ENCODE data around the gene CHST11.
"Not testable (repeated sequence)": the region's sequence is repeated elsewhere in the genome, so short reads cannot be mapped to it uniquely, and the experiment has no call there.

Gene CHST11

DNA sequence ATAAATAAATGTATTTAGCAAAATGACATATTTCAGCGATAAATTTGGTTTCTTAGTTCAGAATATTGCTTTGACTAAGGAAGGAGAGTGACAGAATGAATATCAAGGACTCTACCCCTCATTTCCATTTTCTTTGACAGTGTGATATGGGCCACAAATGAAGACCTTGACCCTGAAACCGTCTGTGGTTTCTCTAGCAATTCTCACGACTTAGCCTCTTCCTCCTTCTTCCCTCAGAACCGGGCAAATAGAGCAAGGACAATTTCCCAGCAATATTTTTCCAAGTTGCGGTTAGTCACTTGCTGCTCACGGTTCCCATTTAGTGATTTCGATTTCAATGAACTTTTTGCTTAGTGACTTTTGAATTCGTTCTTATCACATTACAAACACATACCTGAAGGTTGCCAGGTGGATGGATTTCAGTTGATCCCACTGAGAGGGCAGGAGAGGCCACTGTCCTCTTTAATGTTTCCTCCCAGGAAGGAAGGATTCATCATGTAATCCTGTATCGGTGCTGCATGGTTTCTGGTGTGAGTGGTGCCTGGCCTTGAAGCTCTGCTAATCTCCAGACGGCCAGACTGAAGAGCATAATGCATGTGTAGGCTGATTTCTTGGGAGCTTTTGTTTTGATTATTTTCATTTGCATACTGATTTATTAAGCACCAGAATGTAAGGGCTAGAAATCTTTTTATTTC lies 77.6 kb downstream of the CHST11 start:
- no peak for DNase-seq

DNA sequence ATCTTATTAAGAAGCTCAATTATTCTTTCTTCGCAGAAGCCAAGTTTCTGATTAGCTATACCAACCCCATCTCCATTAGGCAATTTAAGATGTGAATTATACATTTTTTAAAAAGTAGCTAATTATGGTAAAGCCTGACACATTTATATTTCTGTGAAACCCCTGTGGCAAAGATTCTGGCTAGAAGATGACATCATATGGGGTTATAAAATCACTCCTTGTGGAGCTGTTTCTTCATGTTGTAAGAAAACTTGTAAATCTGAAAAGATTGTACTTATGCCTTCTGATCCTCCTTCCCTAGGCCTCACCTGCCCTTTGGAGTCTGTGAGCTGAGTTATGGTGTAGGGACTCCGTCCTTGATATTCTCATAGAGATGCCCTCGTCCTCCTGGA lies 78.1 kb downstream of the CHST11 start:
- no peak for DNase-seq

DNA sequence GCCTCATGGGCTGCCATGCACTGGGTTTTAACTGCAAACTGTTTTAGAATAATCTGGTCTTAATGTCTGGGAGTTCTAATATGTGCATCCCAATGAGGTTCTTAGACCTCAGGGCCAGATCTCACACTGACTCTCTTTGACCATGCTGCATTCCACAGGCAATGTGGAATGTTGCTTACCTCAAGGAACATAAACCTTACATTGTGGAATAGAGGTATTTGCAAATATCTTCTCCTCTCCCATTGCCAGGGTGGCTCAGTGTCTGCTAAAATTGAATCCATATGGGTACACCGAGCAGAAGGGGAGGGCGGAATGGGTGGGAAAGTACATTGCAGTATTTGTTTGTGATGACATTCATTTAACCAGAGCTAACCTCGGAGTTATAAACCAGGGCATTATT lies 78.6 kb downstream of the CHST11 start:
- no peak for DNase-seq

DNA sequence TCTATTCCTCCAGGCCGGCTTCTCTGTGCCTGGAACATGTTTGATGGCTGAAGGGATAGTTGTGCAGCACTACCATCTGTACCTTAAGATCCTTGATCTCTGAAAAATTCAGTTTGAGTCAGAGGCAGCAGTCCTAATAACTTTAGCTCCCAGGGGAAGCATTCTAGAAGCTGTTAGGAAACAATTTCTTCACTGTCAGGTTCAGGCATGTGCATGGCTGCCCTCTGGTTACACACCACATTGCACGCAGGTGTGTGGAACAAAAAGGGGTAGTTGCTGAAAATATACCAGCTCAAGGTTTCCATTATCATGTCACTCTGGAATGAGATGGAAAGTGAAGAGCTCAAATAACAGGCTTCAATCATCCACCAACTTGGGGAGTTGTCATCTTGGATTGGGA lies 80.1 kb downstream of the CHST11 start:
- DNase-seq = no peak

DNA sequence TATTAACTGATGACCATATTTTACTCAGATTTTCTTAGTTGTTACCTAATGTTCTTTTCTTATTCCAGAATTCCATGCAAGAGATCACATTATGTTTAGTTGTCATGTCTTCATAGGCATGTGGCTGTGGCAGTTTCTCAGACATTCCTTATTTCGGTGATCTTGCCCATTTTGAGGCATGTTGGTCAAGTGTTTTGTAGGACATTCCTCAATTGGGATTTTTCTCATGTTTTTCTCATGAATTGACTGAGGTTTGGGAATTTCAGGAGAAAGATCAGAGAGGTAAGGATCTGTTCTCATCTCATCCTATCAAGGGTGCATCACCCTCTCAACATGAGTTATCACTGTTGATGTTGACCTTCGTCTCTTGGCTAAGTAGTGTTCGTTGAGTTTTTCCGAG lies 81.3 kb downstream of the CHST11 start:
- no peak for DNase-seq

DNA sequence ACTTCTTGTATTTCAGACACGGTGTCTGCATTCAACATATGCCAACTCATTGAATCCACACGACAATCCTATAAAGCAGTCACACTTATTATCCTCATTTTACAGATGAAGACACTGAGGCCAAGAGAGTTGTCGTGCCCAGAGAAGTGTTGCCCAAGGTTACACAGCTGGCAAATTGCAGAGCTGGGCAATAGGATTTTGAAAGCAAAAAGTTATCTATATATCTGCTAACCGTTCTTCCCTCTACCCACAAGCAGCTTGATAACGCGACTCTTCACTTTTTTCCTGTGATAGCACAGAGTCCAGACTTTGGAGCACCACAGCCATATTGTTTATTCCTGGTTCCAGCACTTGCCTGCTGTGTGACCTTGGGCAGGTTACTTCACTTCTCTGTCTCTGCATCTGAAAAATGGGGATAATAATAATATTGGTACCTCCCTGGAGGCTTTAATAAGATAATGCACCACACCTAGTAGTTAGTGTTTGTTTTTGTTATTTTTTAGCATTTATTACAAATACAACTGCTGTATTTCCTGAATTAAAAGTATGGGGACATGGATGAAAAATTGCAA lies 82.2 kb downstream of the CHST11 start:
- DNase-seq = no peak

DNA sequence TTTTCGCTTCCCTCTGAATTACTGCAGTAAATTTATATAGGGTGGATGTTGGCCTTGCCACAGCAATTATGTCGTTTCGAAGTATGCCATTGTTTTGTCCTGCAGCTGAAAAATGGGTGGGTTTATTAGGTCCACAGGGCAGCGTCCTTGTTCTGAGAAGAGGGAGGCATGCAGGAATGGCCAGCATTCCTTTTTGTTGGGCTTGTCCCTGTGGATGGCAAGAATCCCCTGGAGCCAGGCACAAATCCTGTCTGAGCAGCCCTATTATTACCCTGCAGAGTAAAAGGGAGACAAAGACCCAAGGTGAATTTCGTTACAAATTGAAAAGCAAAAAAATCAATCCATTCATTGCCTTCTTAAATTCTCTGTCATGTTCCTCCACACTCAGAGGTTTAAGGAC lies 88.1 kb downstream of the CHST11 start:
- no peak for DNase-seq

DNA sequence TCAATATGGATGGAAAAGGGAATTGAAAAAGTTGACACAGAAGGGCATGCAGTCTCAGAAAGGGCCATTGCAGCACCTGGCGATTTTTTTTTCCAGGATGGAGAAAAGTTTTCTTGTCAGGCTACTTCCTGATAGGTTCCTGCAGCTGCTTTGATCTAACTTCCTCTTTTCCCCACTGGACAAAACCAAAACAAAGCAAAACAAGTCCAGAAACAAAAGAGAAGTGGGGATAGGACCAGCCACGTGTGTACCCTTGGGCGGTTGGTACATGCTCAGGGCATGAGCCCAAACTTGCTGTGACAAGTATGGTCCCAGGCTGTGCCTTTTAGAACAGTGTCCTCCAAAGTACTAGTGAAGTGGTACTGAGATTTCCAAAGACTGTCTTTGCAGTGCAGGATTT lies 89.8 kb downstream of the CHST11 start:
- no peak for DNase-seq

DNA sequence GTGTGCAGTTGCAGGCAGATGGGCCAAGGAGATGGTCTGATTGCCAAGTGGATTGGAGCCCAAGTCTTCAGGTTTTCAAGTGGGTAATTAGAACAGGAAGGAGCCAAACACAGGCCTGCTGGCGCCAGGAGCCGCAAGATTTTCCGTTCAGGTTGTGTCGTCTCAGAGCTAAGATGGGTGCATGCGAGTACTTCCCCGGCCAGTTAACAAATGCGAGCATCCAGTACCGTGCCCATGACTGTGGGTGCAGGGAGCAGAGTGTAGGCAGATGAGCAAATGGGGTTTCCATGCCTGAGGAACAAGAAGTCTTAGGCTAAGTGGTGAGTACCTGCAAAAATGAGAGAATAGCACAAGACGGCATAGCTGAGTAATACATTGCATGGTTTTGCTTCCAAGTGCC lies 90.5 kb downstream of the CHST11 start:
- no peak for DNase-seq

DNA sequence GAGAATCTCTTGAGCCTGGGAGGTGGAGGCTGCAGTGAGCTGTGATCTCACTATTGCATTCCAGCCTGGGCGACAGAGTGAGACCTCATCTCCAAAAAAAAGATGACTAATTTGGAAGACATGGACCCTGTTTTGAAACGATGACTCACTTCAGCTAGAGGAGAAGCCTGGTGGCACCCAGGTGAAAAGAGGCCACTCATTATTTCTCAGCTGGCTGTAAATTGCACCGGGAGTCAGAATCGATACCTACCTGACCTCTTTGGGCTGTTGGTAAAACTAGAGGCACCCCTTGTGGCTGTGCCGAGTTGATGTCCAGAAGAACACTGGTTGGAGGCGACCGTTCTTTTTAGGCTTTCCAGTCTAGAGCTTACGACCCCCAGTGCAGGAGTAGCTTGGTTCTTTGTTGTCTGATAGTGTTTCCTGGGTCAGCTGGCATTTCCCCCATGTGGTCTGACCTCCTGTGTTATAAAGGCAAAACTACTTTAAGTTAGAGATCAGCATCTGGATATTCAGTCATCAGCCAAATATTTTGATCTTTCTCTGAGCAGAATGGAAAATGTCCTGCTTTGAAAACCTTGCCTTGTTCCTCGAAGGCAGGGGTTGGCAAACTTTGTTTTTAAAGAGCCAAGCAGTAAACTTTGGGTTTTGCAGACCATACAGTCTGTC lies 93.2 kb downstream of the CHST11 start:
- no peak for DNase-seq

DNA sequence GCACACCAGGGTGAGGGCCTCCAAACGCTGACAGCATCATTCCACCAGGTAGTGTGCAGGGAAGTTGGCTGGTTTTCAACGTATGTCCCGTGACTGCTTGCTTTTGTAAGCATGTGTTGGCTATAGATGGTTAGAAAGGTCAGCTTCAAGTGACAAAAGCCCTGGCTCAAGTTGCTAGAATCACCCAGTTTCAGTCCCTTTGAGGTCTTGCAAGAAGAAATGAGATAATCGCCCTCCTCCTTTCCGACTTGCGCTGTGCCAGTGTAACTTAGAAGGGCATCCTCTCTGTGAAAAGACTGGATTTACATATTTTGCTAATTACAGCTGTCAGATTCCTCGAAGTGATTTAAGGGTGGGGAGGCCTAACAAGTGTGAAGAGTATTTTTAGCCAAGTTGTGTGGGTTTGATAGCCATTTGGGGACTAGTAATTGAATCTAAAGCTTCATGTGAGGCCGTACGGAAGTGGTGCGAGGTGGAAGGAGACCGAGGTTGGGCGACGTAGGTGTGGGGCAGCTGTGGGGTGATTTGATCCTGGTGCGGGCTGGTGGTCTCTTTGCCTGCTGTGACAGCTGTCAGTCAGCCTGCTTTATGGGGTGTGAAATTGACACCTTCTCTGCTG lies 94.7 kb downstream of the CHST11 start:
- DNase-seq = no peak

DNA sequence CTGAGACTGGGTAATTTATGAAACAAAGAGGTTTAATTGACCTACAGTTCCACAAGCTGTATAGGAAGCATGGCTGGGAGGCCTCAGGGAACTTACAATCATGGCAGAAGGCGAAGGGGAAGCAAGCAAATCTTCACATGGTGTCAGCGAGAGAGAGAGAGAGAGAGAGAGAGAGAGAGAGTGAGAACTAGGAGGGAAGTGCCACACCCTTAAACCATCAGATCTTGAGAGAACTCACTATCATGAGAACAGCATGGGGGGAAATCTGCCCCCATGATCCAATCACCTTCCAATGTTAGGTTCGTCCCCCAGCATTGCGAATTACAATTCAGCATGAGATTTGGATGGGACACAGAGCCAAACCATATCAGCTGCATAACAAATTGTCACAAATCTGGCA lies 96.7 kb downstream of the CHST11 start:
- no peak for DNase-seq

DNA sequence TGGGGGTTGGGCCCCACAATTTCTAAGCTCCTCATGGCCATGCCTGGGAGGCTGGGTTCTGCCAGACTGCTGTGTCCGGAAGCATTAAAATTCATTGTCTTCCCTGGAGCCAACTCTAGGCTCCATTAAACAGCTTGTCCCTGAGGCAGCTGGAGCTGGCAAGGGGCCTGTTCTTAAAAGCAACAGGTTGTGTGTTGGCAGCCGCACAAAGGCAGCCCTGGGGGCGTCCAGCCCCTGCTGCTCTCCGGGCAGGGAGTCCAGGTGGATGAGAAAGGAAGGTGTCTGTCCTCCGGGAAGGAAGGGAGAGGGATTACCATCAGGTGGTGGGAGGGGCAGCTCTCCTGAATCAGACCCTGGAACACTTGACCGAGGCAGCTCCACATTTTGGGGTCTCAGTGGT lies 98.9 kb downstream of the CHST11 start:
- DNase-seq = no peak

DNA sequence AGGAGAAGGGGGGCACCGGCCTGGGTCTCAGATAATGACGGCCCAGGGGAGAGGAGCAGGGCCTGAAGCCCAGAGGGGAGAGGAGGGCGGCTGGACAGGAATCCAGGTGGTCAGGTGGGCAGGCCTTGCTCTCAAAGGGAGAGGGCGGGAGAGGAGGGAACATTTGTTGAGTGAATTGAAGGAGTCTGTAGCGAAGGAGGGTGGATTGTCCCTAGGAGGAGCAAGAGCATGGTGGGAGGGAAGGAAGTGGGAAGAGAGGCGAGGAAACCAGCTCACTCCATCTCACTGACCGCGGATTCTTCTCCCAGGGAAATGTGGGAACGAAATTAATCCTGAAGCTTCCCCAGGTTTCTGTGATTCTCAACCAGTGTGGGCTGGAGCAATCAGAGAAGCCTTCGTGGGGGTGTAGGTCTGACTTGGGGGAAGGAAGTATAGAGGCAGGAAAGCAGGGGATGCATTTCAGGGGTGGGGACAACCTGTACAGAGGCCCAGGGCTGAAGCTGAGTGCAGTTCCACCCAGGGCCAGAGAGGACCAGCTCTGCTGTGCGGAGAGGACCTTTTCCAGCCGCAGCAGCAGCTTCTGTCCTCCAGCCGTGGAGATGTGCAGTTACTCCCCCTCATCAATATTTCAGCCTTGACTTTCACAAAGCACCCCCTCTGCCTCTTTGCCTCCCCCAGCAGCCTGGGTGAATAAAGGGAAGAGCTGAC lies 100.9 kb downstream of the CHST11 start:
- DNase-seq = no peak

DNA sequence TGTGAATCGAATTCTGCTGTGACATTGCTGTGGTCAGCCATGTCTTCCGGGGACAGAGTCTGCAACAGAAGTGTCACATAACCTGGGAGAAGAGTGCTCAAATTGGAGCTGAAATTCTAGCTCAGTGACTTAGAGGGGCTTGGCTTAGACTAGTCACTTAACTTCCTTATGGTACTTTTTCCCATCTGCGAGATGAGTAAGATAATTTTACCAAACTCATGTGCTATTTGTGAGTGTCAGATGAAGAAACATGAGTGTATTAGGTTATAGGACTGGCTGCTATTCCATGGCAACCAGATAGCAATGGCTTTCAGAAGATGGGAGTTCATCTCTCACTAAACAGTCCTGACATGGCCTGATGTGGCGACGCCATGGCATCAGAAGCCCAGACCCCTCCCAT lies 104.1 kb downstream of the CHST11 start:
- DNase-seq = no peak

DNA sequence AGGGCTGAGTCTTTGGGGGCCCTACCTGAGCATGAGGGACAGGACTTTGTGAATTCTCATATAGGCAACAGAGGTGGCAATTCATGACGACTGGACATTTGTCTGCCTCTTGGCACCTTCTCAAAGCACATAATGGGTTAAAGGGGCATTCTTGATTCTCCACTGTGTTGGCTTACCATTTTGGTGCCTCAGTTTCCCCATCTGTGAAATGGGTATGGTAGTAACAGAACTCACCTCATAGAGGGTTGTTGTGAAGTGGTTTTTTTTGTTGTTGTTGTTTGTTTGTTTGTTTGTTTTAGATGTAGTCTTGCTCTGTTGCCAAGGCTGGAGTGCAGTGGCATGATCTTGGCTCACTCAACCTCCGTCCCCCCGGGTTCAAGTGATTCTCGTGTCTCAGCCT lies 106.0 kb downstream of the CHST11 start:
- DNase-seq = no peak

DNA sequence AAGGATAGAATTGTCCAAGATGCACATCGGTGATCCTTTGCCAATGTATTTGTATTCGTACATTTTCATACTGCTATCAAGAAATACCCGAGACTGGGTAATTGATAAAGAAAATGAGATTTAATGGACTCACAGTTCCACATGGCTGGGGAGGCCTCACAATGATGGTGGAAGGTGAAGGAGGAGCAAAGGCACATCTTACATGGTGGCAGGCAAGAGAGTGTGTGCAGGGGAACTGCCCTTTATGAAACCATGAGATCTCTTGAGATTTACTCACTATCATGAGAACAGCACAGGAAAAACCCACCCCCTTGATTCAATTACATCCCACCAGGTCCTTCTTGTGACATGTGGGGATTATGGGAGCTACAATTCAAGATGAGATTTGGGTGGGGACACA lies 107.9 kb downstream of the CHST11 start:
- not testable (repeated sequence) for DNase-seq

DNA sequence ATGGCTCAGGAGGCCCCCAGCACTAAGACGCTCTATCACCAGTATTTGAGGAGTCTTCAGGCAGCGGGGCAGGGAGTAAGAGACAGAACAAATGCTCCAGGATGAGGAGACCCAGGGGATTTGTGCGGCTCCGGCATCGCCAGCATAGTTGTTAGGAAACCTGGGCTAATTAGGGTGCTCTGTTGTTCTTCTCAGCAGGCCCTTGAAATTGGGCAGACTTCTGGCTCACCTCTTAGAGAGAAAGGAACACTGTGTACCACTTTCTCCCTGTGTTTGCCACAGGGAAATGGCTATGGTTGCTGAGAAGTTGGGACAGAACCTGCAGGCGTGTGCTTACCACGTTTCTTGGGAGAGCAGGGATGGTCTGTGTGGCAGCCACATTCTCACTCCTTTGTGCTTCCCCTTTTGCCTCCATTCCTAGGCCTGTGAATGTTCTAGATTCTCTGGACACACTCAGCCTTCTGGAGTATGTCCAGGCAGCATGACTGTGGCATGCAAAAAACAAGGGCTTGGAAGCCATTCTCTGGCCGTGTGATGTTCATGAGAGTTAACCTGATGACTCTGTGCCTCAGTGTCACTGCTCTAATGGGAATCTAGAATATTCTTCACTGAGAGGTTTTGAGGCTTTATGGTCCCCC lies 109.0 kb downstream of the CHST11 start:
- no peak for DNase-seq

DNA sequence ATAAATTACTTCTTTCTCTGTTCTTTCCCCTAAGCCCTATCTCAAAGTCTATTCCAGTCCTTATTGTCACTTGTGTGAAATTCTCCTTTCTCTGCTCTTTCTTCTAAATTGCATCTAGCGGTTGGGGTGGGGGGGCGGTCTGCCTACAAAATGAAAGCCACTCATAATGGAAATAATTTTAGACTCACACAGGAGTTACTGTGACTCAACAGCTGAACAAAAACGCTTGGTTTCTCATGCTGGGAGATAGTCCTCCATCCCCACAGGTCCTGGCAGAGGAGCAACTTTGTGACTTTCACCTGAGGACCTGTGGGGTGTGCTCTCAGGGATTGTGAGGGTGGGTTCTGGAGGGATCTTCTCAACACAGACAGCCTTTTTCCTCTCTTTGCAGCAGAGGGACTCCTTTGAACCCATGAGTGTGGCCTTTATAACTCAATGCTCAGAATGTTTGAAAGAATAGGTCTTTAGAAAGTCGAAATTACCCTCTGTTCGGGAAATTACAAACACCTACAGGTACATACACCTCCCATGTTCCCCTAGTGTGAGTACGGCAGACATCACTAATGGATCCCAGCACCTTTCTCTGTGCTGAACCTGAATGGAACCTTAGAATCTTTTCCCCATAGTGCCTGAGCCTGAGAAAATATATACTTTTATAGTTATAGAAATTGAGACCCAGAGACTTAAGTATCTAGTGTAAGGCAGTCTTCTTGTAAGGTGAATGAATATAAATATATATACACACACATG lies 109.7 kb downstream of the CHST11 start:
- no peak for DNase-seq

DNA sequence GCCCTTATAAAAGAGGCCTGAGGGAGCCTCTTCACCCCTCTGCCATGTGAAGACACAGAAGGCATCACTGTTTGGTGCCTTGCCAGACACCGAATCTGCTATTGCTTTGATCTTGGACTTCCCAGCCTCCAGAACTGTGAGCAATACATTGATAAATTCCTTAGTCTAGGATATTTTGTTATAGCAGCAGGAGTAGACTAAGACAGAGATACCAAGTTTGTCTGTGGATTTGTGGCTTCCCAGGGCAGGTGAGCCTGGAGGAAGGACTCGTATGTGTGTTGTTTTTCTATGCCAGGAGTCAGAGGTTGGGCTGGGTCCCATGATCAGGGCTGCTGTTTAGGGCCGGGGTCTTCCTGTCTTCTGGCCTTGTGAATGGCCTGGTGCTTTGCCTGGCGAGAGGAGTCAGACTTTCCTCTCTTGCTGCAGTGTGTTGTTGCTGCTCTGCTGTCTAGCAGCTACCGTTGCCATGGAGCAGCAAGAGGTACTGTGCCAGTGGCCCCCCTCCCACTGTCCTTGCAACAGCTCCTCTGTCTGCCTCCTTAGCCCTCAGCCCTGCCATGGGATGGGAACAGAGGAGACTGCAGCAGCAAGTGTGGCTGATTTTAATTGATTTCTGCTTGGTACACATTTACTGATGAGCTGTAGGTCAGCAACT lies 111.2 kb downstream of the CHST11 start:
- DNase-seq = no peak

DNA sequence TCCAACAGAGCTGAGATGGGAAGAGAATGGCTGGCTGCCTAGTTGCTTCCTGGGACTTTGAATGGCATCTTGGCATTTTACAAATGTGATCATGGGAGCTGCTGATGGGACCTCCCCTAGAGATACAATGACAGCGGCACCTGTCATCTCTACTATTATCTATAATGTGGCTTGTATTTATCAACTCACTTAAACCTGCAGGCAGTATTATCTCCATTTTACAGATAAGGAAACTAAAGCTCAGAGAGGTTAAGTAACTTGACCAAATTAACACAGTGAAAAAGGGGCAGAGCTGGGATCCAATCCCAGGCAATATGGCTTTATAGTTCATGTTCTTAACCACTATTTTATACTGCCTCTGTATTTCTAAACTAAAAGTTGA lies 111.7 kb downstream of the CHST11 start:
- no peak for DNase-seq

DNA sequence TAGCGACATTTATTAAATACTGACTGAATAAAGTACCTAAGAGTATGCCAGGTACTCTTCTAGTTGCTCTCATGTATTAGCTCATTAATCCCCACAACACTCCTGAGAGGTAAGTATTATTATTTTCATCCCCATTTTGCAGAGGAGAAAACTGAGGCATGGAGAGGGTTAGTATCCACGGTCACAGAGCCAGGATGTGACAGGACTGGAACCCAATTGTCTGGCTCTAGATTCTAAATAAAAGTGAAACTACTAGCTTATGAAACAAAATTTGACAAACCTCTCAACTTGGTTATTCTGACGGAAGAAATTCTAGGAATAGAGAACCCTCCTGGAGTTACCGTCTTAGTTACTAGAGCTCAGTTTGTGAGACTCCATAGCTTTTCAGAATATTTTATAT lies 112.2 kb downstream of the CHST11 start:
- no peak for DNase-seq
